ENCODE measurements around the gene CTH. TPM values are rescaled to one million over a fixed set of nuclear protein-coding genes. Genes with fewer than 3 reads are reported as not detected.

The CTH gene
- total RNA-seq, 1 experiment from 2014 or later = 4.7 TPM

GRCh38 chr1:70440642-70441391 lies 29.7 kb downstream of the CTH start:
- no peak overlapping the region for H3K4me3 ChIP-seq (ENCODE audit: low read depth in 2 of 2, low read length in 2 of 2)
- DNase-seq (ENCODE audit: low read depth, low spot score) (no peak), ATAC-seq (no peak)
- TF ChIP-seq POLR2AphosphoS5 (IDR thresholded peaks at IDR 0.05; ENCODE audit: low read depth, low read length) = no peak
- no peak overlapping the region for H3K27ac ChIP-seq (ENCODE audit: low read length)
- CTCF ChIA-PET = no interaction called here
- BruUV-seq (replicated peaks) = no TSS peak
- H3K9me3 ChIP-seq (ENCODE audit: control insufficient read depth, insufficient read depth, low read depth, low read length) = no peaks in the 10 kb centered on the region
- no peaks in the 10 kb centered on the region for H3K36me3 ChIP-seq (ENCODE audit: control insufficient read depth, insufficient read depth, low read length)
- in situ Hi-C loops (cut with HindIII; ENCODE audit: low pct_unique_long_range_greater_than_20kb, low sequenced_read_pairs) = no loop called here
- H3K27me3 ChIP-seq (ENCODE audit: control insufficient read depth, insufficient read depth, low read length) = no peaks in the 10 kb centered on the region
- POLR2A ChIA-PET = no interaction called here
- no peaks in the 10 kb centered on the region for H3K4me1 ChIP-seq (ENCODE audit: control insufficient read depth, insufficient read depth, low read length)
- intact Hi-C loops (cut with micrococcal nuclease; ENCODE audit: unreplicated experiment) = no loop called here

- BruUV-seq (replicated peaks) = no TSS peak
- POLR2A ChIA-PET = no interaction called here
- in situ Hi-C loops (cut with HindIII; ENCODE audit: low pct_unique_long_range_greater_than_20kb, low sequenced_read_pairs) = no loop called here
Measured at GRCh38 chr1:70441392-70442035, 30.4 kb downstream of the CTH start.

GRCh38 chr1:70442490-70442889 lies 31.4 kb downstream of the CTH start:
- TF ChIP-seq POLR2AphosphoS5 (IDR thresholded peaks at IDR 0.05; ENCODE audit: low read depth, low read length) = no peak
- TF ChIP-seq SIN3A (IDR thresholded peaks at IDR 0.05; ENCODE audit: borderline replicate concordance, insufficient read depth, low read depth, low read length) = no peak
- no peak for TF ChIP-seq REST (IDR thresholded peaks at IDR 0.05; ENCODE audit: insufficient read depth in 1 of 2, low read depth in 2 of 2, low read length in 1 of 2)
- no peak for TF ChIP-seq TCF7L2 (IDR thresholded peaks at IDR 0.05; ENCODE audit: low read depth, low read length)
- ChIA-PET CTCF (no interaction called here), POLR2A (no interaction called here)
- no peaks in the 10 kb centered on the region for H3K36me3 ChIP-seq (ENCODE audit: control insufficient read depth, insufficient read depth, low read length)
- H3K4me1 ChIP-seq (ENCODE audit: control insufficient read depth, insufficient read depth, low read length) = no peaks in the 10 kb centered on the region
- no peak for DNase-seq (ENCODE audit: low read depth, low spot score)
- in situ Hi-C loops (cut with HindIII; ENCODE audit: low pct_unique_long_range_greater_than_20kb, low sequenced_read_pairs) = no loop called here
- no peaks in the 10 kb centered on the region for H3K9me3 ChIP-seq (ENCODE audit: control insufficient read depth, insufficient read depth, low read depth, low read length)
- no peak overlapping the region for H3K4me3 ChIP-seq (ENCODE audit: low read depth in 2 of 2, low read length in 2 of 2)
- ATAC-seq = no peak
- no peak overlapping the region for H3K27ac ChIP-seq (ENCODE audit: low read length)
- H3K27me3 ChIP-seq (ENCODE audit: control insufficient read depth, insufficient read depth, low read length) = no peaks in the 10 kb centered on the region
- BruUV-seq (replicated peaks) = no TSS peak
- intact Hi-C loops (cut with micrococcal nuclease; ENCODE audit: unreplicated experiment) = no loop called here

More at GRCh38 chr1:70441392-70442035, 30.4 kb downstream of the CTH start:
- no peak for TF ChIP-seq REST (IDR thresholded peaks at IDR 0.05; ENCODE audit: insufficient read depth in 1 of 2, low read depth in 2 of 2, low read length in 1 of 2)
- no peaks in the 10 kb centered on the region for H3K9me3 ChIP-seq (ENCODE audit: control insufficient read depth, insufficient read depth, low read depth, low read length)
- CTCF ChIA-PET = no interaction called here
- no peak overlapping the region for H3K27ac ChIP-seq (ENCODE audit: low read length)
- ATAC-seq (no peak), DNase-seq (ENCODE audit: low read depth, low spot score) (no peak)
- H3K27me3 ChIP-seq (ENCODE audit: control insufficient read depth, insufficient read depth, low read length) = no peaks in the 10 kb centered on the region
- no peak overlapping the region for H3K4me3 ChIP-seq (ENCODE audit: low read depth in 2 of 2, low read length in 2 of 2)
- H3K4me1 ChIP-seq (ENCODE audit: control insufficient read depth, insufficient read depth, low read length) = no peaks in the 10 kb centered on the region
- intact Hi-C loops (cut with micrococcal nuclease; ENCODE audit: unreplicated experiment) = no loop called here
- no peaks in the 10 kb centered on the region for H3K36me3 ChIP-seq (ENCODE audit: control insufficient read depth, insufficient read depth, low read length)

Data from Panc1 (cell line).